HEK293 (cell line): ENCODE results near the gene RFNG.

Experiments used
- CTCF ChIA-PET: fragments of 350-600 bp; formaldehyde crosslinking; extraction: SDS; loops from one replicate; lab custom pipeline; 2021; ENCODE audit warnings: antibody characterized with exemption; lab: Yijun Ruan, JAX
- POLR2A ChIA-PET: fragments of 300-600 bp; formaldehyde crosslinking; extraction: SDS; loops from one replicate; lab custom pipeline; 2020; ENCODE audit warnings: antibody characterized with exemption, inconsistent platforms; lab: Yijun Ruan, JAX
- H3K27ac ChIP-seq: fragments of 200-500 bp; sonication (Bioruptor generic); 2 replicates; pipeline ENCODE4 v1.5.1; 2014; ENCODE audit warnings: low read depth, low read length, control low read depth, inconsistent platforms; ENCODE audit errors: extremely low read depth
- H3K36me3 ChIP-seq, 2 experiments: fragments of 200-500 bp in 1 of 2; sonication (Bioruptor generic) in 1 of 2; 1 replicate in 1 of 2; 2 replicates in 1 of 2; pipeline ENCODE4 v1.5.1; 2014 to 2017; ENCODE audit warnings: inconsistent platforms in 2 of 2, low read length in 2 of 2; ENCODE audit not compliant: control insufficient read depth in 2 of 2, insufficient read depth in 1 of 2
- H3K4me1 ChIP-seq: fragments of 200-500 bp; sonication (Bioruptor generic); 2 replicates; pipeline ENCODE4 v1.5.1; 2014; ENCODE audit warnings: mild to moderate bottlenecking, low read length, inconsistent platforms; ENCODE audit not compliant: control insufficient read depth, insufficient read depth
- H3K4me3 ChIP-seq: 2 replicates; pipeline ENCODE4 v1.5.1; 2011; ENCODE audit warnings: low read depth, mild to moderate bottlenecking, control low read depth, low read length, moderate library complexity
- H3K9me3 ChIP-seq: fragments of 200-500 bp; sonication (Bioruptor generic); 2 replicates; pipeline ENCODE4 v1.5.1; 2014; ENCODE audit warnings: low read depth, low read length, inconsistent platforms; ENCODE audit not compliant: control insufficient read depth, insufficient read depth
- BCL11B ChIP-seq: fragments of 450-650 bp; formaldehyde crosslinking; IDR thresholded peaks from 2 replicates; pipeline ENCODE4 v1.5.1; 2016; ENCODE audit warnings: low read depth, missing biosample characterization, missing genetic modification characterization
- FEZF1 ChIP-seq: fragments of 450-650 bp; formaldehyde crosslinking; IDR thresholded peaks from 2 replicates; pipeline ENCODE4 v1.5.1; 2016; ENCODE audit warnings: missing biosample characterization, missing genetic modification characterization
- GLI2 ChIP-seq: fragments of 450-650 bp; formaldehyde crosslinking; IDR thresholded peaks from 2 replicates; pipeline ENCODE4; 2017; ENCODE audit warnings: missing biosample characterization, missing genetic modification characterization, low read depth, borderline replicate concordance
- GLI4 ChIP-seq: fragments of 450-650 bp; formaldehyde crosslinking; IDR thresholded peaks from 2 replicates; pipeline ENCODE4 v1.5.1; 2016; ENCODE audit warnings: missing biosample characterization, missing genetic modification characterization
- GLIS1 ChIP-seq: fragments of 450-650 bp; formaldehyde crosslinking; IDR thresholded peaks from 2 replicates; pipeline ENCODE4 v1.5.1; 2016; ENCODE audit warnings: missing biosample characterization, missing genetic modification characterization
- GLIS2 ChIP-seq: fragments of 450-650 bp; formaldehyde crosslinking; IDR thresholded peaks from 2 replicates; pipeline ENCODE4 v1.5.1; 2016; ENCODE audit warnings: missing biosample characterization, missing genetic modification characterization
- KLF1 ChIP-seq: fragments of 450-650 bp; formaldehyde crosslinking; IDR thresholded peaks from 2 replicates; pipeline ENCODE4 v1.5.1; 2016; ENCODE audit warnings: missing biosample characterization, missing genetic modification characterization
- KLF8 ChIP-seq: fragments of 450-650 bp; formaldehyde crosslinking; IDR thresholded peaks from 2 replicates; pipeline ENCODE4 v1.5.1; 2016; ENCODE audit warnings: missing biosample characterization, missing genetic modification characterization
- KLF9 ChIP-seq: fragments of 450-650 bp; formaldehyde crosslinking; IDR thresholded peaks from 2 replicates; pipeline ENCODE4 v1.5.1; 2016; ENCODE audit warnings: missing biosample characterization, missing genetic modification characterization, low read depth
- PATZ1 ChIP-seq: fragments of 450-650 bp; formaldehyde crosslinking; IDR thresholded peaks from 2 replicates; pipeline ENCODE4 v1.5.1; 2016; ENCODE audit warnings: missing biosample characterization, missing genetic modification characterization
- REPIN1 ChIP-seq: fragments of 450-650 bp; formaldehyde crosslinking; IDR thresholded peaks from 2 replicates; pipeline ENCODE4 v1.5.1; 2017; ENCODE audit warnings: missing biosample characterization, missing genetic modification characterization, low read depth
- SCRT1 ChIP-seq: fragments of 450-650 bp; formaldehyde crosslinking; IDR thresholded peaks from 2 replicates; pipeline ENCODE4 v1.5.1; 2016; ENCODE audit warnings: missing biosample characterization, missing genetic modification characterization, borderline replicate concordance
- SP3 ChIP-seq: fragments of 450-650 bp; formaldehyde crosslinking; IDR thresholded peaks from 2 replicates; pipeline ENCODE4 v1.5.1; 2016; ENCODE audit warnings: missing biosample characterization, missing genetic modification characterization
- ZBTB1 ChIP-seq: fragments of 450-650 bp; formaldehyde crosslinking; IDR thresholded peaks from 2 replicates; pipeline ENCODE4 v1.5.1; 2016; ENCODE audit warnings: missing biosample characterization, missing genetic modification characterization
- ZBTB17 ChIP-seq: fragments of 450-650 bp; formaldehyde crosslinking; IDR thresholded peaks from 2 replicates; pipeline ENCODE4 v1.5.1; 2016; ENCODE audit warnings: missing biosample characterization, missing genetic modification characterization
- ZFP69B ChIP-seq: fragments of 450-650 bp; formaldehyde crosslinking; IDR thresholded peaks from 2 replicates; pipeline ENCODE4 v1.5.1; 2016; ENCODE audit warnings: missing biosample characterization, missing genetic modification characterization
- ZNF280D ChIP-seq: fragments of 450-650 bp; formaldehyde crosslinking; IDR thresholded peaks from 2 replicates; pipeline ENCODE4 v1.5.1; 2016; ENCODE audit warnings: missing biosample characterization, missing genetic modification characterization
- ZNF335 ChIP-seq: fragments of 450-650 bp; formaldehyde crosslinking; conservative IDR thresholded peaks from 2 replicates; pipeline ENCODE4 v1.5.1; 2016; ENCODE audit warnings: missing biosample characterization, missing genetic modification characterization
- ZNF473 ChIP-seq: fragments of 450-650 bp; formaldehyde crosslinking; IDR thresholded peaks from 2 replicates; pipeline ENCODE4 v1.5.1; 2017; ENCODE audit warnings: missing biosample characterization, missing genetic modification characterization
- ZNF600 ChIP-seq: fragments of 450-650 bp; formaldehyde crosslinking; IDR thresholded peaks from 2 replicates; pipeline ENCODE4 v1.5.1; 2016; ENCODE audit warnings: missing biosample characterization, missing genetic modification characterization
- ZNF660 ChIP-seq: fragments of 450-650 bp; IDR thresholded peaks from 2 replicates; pipeline ENCODE4 v1.5.1; 2018; ENCODE audit warnings: missing biosample characterization, mild to moderate bottlenecking, missing genetic modification characterization
- TF ChIP-seq, protein P1 (sequence below): fragments of 450-650 bp; formaldehyde crosslinking; IDR thresholded peaks from 2 replicates; pipeline ENCODE4 v1.5.1; 2016; ENCODE audit warnings: missing biosample characterization, missing genetic modification characterization

RFNG gene

GRCh38 chr17:82050761-82051641 lies 610 bp downstream of the RFNG start:
- no peaks in the 10 kb centered on the region for H3K9me3 ChIP-seq
- POLR2A ChIA-PET: interaction anchor here (1.3 to 14.2 kb wide), 4 partner anchors 9 to 19 kb away, joined by 4 to 96 read pairs (median 30); partner anchors contain the start of genes DCXR and RAC3
- CTCF ChIA-PET: interaction anchor here (0.6 to 1.3 kb wide), 3 partner anchors 13 to 61 kb away, joined by 3 to 6 read pairs (median 5); partner anchors contain the start of gene DCXR
- H3K4me1 ChIP-seq: peaks cover 7% of the 10 kb centered on the region
- H3K36me3 ChIP-seq: peaks cover 0 to 78% of the 10 kb centered on the region in 2 experiments; a peak in 2 of 3 replicates
- TF ChIP-seq KLF9 (tag by site-specific recombination) (peak; percentile 50; the same call in 1 of the 2 replicates), KLF1 (tag by site-specific recombination) (no peak), PATZ1 (tag by site-specific recombination) (0 out of 2 replicates have a peak, but pooled peaks have one; percentile 19), ZFP69B (tag by site-specific recombination) (peak; percentile 33; the same call in 1 of the 2 replicates), ZNF600 (tag by site-specific recombination) (no peak), ZBTB17 (tag by site-specific recombination) (no peak), FEZF1 (no peak), GLI2 (tag by site-specific recombination) (no peak), ZNF660 (tag by site-specific recombination) (no peak), GLIS1 (tag by site-specific recombination) (no peak), BCL11B (tag by site-specific recombination) (peak; percentile 46; the same call in 1 of the 2 replicates), SCRT1 (tag by site-specific recombination) (no peak), ZBTB1 (tag by site-specific recombination) (no peak), GLI4 (tag by site-specific recombination) (no peak), ZNF473 (tag by site-specific recombination) (no peak), ZNF280D (tag by site-specific recombination) (no peak), ZNF335 (tag by site-specific recombination) (peak; percentile 73; the same call in 1 of the 2 replicates), SP3 (tag by site-specific recombination) (peak; percentile 19; the same call in 1 of the 2 replicates), GLIS2 (tag by site-specific recombination) (0 out of 2 replicates have a peak, but pooled peaks have one; percentile 34), REPIN1 (no peak), KLF8 (no peak)
- TF ChIP-seq, protein P1, sequence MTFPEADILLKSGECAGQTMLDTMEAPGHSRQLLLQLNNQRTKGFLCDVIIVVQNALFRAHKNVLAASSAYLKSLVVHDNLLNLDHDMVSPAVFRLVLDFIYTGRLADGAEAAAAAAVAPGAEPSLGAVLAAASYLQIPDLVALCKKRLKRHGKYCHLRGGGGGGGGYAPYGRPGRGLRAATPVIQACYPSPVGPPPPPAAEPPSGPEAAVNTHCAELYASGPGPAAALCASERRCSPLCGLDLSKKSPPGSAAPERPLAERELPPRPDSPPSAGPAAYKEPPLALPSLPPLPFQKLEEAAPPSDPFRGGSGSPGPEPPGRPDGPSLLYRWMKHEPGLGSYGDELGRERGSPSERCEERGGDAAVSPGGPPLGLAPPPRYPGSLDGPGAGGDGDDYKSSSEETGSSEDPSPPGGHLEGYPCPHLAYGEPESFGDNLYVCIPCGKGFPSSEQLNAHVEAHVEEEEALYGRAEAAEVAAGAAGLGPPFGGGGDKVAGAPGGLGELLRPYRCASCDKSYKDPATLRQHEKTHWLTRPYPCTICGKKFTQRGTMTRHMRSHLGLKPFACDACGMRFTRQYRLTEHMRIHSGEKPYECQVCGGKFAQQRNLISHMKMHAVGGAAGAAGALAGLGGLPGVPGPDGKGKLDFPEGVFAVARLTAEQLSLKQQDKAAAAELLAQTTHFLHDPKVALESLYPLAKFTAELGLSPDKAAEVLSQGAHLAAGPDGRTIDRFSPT (tag by site-specific recombination): peak; percentile 5; the same call in 1 of the 2 replicates
- peak overlapping the region; percentile 83 for H3K4me3 ChIP-seq
- H3K27ac ChIP-seq: peak overlapping the region; percentile 68
